Chondrocyte (in vitro differentiated cells): ENCODE measurements around the gene F10. TPM values are rescaled to one million over a fixed set of nuclear protein-coding genes. Genes with fewer than 3 reads are reported as not detected.
A peak's percentile ranks its signal among the peaks of the same experiment; 100 is the strongest.
"Not testable (repeated sequence)": the region's sequence is repeated elsewhere in the genome, so short reads cannot be mapped to it uniquely, and the experiment has no call there.

Experiments
- DNase-seq: peaks from one replicate; pipeline ENCODE4 v3.0.0; 2021; ENCODE audit warnings: mixed read lengths, low spot score
- H3K27ac Mint-ChIP-seq: one replicate; pipeline ENCODE4 v1.8.0; 2021; ENCODE audit warnings: mild to moderate bottlenecking, moderate library complexity, mixed read lengths; ENCODE audit not compliant: unreplicated experiment
- H3K27me3 Mint-ChIP-seq: 2 replicates; pipeline ENCODE4 v1.8.0; 2021; ENCODE audit warnings: low read depth, mixed read lengths
- H3K36me3 Mint-ChIP-seq: 2 replicates; pipeline ENCODE4 v1.8.0; 2021; ENCODE audit warnings: low read depth, mixed read lengths
- H3K4me1 Mint-ChIP-seq: 2 replicates; pipeline ENCODE4 v1.8.0; 2021; ENCODE audit warnings: low read depth, mild to moderate bottlenecking, mixed read lengths
- H3K4me3 Mint-ChIP-seq: one replicate; pipeline ENCODE4 v1.8.0; 2021; ENCODE audit warnings: mild to moderate bottlenecking, moderate library complexity, mixed read lengths; ENCODE audit not compliant: unreplicated experiment
- H3K9me3 Mint-ChIP-seq: 2 replicates; pipeline ENCODE4 v1.8.0; 2021; ENCODE audit warnings: low read depth, mixed read lengths
- total RNA-seq: library from RNA; stranded (reverse); gene quantifications from 3 replicates; pipeline ENCODE4 v1.2.1, GENCODE V29; 2021
- TF ChIP-seq, protein P1 (sequence below): fragments of 200-600 bp; sonication (generic); IDR thresholded peaks from 2 replicates; pipeline ENCODE4 v1.5.0; 2021; ENCODE audit warnings: antibody characterized with exemption, mild to moderate bottlenecking, moderate library complexity

The F10 gene
- total RNA-seq, 1 donor from 2014 or later = 1.9 TPM

DNA sequence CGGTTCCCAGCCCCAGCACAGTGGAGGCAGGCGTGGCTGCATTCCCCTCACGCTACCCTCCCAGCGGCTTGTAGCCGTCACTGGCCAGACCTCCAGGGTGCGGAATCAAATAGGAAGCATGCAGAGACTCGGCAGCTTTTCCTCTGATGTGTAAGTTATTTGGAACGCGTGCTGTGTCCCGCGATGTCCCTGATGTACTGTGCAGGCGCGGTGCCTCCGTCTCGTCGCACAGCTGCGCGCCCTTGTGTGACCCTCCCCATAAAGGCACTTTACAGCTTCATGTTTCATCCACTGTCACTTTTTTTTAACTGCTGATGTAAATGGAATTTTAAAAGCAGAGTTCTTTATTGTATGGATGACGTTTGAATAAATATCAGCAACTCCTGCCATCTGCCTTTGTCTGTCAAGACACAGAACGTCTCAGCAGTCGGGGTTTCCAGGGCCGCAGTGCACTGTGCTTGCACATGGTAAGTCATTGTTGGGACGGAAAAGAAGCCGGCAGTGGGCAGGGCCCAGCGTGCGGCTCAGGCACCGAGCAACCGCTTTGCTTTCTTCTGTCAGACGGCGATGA is 24.4 kb upstream of the F10 start:
- no peaks in the 10 kb centered on the region for H3K36me3 Mint-ChIP-seq
- DNase-seq = no peak
- TF ChIP-seq, protein P1, sequence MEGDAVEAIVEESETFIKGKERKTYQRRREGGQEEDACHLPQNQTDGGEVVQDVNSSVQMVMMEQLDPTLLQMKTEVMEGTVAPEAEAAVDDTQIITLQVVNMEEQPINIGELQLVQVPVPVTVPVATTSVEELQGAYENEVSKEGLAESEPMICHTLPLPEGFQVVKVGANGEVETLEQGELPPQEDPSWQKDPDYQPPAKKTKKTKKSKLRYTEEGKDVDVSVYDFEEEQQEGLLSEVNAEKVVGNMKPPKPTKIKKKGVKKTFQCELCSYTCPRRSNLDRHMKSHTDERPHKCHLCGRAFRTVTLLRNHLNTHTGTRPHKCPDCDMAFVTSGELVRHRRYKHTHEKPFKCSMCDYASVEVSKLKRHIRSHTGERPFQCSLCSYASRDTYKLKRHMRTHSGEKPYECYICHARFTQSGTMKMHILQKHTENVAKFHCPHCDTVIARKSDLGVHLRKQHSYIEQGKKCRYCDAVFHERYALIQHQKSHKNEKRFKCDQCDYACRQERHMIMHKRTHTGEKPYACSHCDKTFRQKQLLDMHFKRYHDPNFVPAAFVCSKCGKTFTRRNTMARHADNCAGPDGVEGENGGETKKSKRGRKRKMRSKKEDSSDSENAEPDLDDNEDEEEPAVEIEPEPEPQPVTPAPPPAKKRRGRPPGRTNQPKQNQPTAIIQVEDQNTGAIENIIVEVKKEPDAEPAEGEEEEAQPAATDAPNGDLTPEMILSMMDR = no peak
- H3K27me3 Mint-ChIP-seq = peaks cover 6% of the 10 kb centered on the region
- peak overlapping the region; percentile 52 for H3K4me3 Mint-ChIP-seq
- H3K4me1 Mint-ChIP-seq = peaks cover 11% of the 10 kb centered on the region
- H3K27ac Mint-ChIP-seq = peak overlapping the region; percentile 81
- no peaks in the 10 kb centered on the region for H3K9me3 Mint-ChIP-seq

- Mint-ChIP-seq H3K9me3 (no peaks in the 10 kb centered on the region), H3K27me3 (peaks cover 6% of the 10 kb centered on the region), H3K4me3 (no peak overlapping the region), H3K27ac (no peak overlapping the region), H3K36me3 (no peaks in the 10 kb centered on the region), H3K4me1 (peaks cover 11% of the 10 kb centered on the region)
- no peak for DNase-seq
- TF ChIP-seq, protein P1 = no peak
These were observed 23.5 kb upstream of the F10 start for GRCh38 chr13:113099142-113099541.

DNA sequence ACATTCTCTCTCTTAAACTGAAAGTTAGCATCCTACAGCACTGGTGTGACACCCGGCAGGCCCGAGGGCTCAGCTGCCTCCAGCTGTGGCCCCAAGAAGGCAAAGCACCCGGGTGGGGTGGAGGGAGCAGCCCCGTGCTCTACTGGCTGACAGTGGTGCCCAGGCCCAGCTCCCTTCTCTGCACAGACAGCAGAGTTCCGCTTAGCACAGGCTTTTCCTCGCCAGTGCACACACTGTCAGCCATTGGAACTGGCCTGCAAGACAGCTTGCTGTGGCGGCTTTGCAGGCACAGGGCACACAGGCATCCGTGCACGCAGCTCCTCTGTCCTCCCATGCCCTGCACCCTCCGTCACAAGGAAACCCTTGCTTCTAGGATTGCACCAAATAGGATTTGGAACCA is 20.3 kb upstream of the F10 start:
- not testable (repeated sequence) for H3K36me3 Mint-ChIP-seq, H3K27ac Mint-ChIP-seq

DNA sequence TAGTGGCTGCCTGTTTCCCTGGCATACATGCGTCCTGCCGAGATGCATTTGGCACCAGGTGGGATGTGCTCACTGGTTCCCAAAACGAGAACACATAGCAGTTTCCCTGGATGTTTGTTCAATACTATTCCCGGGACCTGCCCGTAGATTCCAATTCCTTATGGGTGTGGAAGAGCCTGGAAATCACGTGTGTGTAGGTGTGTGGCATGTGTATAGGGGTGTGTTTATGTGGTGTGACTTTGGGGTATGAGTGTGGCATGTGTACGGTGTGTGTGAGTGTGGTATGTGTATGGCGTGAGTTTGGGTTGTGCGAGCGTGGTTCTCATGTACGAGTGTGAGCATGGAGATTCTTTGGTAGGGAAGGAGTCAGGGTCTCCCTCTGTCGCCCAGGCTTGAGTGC is 19.9 kb upstream of the F10 start:
- no peak overlapping the region for H3K27ac Mint-ChIP-seq
- DNase-seq = no peak
- peaks cover 11% of the 10 kb centered on the region for H3K4me1 Mint-ChIP-seq
- TF ChIP-seq, protein P1 = no peak
- H3K27me3 Mint-ChIP-seq = peaks cover 6% of the 10 kb centered on the region
- H3K36me3 Mint-ChIP-seq = no peaks in the 10 kb centered on the region
- H3K9me3 Mint-ChIP-seq = no peaks in the 10 kb centered on the region
- no peak overlapping the region for H3K4me3 Mint-ChIP-seq

More for the DNA sequence above, 20.3 kb upstream of the F10 start:
- not testable (repeated sequence) for DNase-seq, H3K27me3 Mint-ChIP-seq, H3K4me3 Mint-ChIP-seq, H3K9me3 Mint-ChIP-seq
- peaks cover 11% of the 10 kb centered on the region for H3K4me1 Mint-ChIP-seq

- Mint-ChIP-seq H3K36me3 (no peaks in the 10 kb centered on the region), H3K27me3 (peaks cover 6% of the 10 kb centered on the region), H3K9me3 (no peaks in the 10 kb centered on the region), H3K27ac (no peak overlapping the region), H3K4me1 (peaks cover 2% of the 10 kb centered on the region), H3K4me3 (no peak overlapping the region)
- TF ChIP-seq, protein P1 = no peak
- no peak for DNase-seq
These were observed 19.0 kb upstream of the F10 start for GRCh38 chr13:113103646-113104045.
